Measurements from ENCODE around the gene ACAD11.

GRCh38 chr3:132635052-132635451 is 24.6 kb downstream of the ACAD11 start:
- TF ChIP-seq GATA3 (IDR thresholded peaks at IDR 0.05; ENCODE audit: low read depth, low read length) = no peak
- no peak for TF ChIP-seq GATA2 (IDR thresholded peaks at IDR 0.05; ENCODE audit: low read depth, low read length)

All from SH-SY5Y (cell line).